NOMO-1 treated with DMSO at 0.1 percent for 48 hours (cell line): ENCODE measurements around the gene CTRB2.
"Not testable (repeated sequence)": the region's sequence is repeated elsewhere in the genome, so short reads cannot be mapped to it uniquely, and the experiment has no call there.

Experiments
- DNase-seq: peaks from one replicate; lab custom pipeline; 2025; ENCODE audit not compliant: unreplicated experiment; lab: John Stamatoyannopoulos, UW

The CTRB2 gene

DNA sequence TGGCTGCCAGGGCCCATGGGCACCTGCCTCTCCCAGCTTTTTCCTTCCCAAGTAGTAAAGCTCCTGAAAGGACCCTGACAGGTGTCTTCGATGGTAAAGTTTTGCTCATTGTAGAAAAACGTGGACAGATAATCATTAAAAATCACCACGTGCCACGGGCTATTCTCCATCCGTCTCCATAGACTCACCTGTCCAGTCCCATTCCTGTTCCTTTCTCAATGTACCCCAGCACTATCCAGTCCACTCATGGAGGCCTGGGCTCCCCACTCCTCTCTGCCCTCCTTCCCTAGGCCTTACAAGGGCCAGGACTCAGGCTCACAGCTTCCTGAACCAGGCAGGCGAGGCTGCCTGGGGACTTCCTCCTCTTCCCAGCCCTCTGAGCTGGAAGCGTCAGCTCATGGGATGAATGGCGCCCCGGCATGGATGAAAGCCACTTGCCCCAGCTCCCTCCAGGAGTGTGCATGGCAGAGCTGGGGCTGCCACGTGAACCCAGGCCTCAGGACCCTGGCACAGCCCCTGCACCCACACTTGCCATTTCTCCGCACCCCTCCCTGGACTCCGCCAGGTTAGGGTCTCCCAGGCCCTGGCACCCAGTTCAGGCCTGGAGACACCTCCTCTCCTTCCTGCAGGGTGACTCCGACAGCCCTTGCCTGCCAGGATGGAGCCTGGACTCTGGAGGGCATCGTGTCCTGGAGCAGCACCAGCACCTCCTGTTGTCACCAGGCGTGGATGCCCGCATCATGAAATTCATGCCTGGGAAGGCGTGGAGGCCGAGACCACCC lies 20.6 kb upstream of the CTRB2 start:
- DNase-seq, result no peak

DNA sequence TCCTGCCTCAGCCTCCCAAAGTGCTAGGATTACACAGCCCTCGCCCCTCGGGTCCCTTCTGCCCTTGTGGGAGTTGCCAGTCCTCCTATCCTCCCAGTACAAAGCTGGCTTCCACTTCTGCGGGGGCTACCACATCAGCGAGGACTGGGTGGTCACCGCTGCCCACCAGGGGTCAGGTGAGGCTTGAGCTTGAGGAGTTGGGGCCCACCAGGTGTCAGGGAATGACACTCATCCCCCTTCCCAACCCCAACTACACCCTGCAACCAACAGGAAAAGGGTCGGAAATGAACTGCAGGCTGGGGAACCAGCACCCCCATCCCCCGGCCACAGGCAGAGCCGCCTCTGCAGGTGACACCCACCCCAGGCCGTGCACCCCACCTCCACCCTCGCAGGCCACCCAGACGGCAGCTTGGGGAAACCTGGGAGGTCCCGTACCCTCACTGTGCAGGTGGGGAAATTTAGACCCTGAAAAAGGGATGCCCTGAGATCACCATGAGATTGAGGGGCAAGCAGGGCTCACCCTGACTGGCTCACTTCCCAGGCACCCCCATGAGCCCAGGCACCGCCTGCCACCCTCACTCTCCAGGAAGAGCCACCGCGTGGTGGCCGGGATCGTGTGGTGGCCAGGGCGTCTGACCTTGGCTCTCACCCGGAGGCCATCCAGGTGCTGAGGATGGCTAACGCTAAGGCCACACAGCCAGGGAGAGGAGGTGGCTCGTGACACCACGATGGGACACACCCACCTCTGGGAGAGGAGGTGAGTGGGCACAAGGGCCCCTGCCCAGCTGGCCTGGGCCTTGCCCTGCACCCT lies 19.8 kb upstream of the CTRB2 start:
- DNase-seq, result no peak

DNA sequence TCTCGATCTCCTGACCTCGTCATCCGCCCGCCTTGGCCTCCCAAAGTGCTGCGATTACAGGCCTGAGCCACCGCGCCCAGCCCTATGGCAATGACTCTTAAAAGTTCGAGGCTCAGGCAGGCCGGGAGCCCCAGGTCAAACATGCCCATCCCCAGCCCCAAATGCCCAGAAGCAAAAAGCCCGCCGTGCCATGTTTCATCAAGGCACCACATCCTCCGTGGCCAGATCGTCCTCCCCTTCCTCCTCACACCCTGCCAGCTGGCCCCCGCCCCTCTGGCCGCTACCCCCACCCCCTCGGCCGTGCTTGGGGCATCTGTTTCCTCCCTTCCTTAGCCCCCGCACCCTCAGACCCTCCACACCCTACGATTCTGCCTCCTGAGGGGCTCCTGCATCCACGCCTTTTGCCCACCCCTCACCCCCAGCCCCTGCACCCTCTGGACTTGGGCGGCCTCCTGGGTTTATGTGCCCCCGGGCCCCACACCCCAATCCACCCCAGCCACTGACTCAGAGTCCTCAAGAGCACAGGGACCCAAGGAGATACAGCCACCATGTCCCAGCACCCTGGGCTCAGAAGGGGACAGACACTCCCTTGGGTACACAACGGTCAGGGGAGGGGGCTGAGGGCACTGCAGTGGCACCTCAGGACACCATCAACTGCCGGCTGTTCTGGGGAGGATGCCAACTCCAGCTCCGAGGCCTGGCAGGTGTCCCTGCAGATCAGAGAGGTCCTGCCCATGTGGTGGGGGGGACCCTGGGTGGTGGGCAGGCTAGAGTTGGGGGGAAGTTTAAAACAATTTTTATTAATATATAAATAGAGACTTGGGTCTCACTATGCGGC lies 18.9 kb upstream of the CTRB2 start:
- no peak for DNase-seq

DNA sequence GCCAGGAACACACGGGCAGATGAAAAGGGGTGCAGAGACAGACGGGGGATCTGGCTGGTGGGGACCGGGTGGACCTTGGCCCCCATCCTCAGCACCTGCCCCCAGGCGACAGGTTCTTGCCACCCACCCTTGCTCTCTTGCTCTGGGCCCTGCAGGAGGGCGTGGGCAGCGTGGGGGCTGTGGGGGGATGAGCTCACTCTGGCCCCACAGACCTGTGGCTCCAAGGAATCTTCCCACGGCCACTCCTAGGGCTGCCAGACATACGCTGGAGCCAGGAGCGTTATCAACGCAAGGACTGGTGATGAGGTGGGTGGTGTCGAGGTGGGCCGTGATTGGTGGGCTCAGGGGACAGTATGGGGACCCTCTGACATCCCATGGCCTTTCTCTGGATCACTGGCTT lies 18.1 kb upstream of the CTRB2 start:
- DNase-seq, result no peak

DNA sequence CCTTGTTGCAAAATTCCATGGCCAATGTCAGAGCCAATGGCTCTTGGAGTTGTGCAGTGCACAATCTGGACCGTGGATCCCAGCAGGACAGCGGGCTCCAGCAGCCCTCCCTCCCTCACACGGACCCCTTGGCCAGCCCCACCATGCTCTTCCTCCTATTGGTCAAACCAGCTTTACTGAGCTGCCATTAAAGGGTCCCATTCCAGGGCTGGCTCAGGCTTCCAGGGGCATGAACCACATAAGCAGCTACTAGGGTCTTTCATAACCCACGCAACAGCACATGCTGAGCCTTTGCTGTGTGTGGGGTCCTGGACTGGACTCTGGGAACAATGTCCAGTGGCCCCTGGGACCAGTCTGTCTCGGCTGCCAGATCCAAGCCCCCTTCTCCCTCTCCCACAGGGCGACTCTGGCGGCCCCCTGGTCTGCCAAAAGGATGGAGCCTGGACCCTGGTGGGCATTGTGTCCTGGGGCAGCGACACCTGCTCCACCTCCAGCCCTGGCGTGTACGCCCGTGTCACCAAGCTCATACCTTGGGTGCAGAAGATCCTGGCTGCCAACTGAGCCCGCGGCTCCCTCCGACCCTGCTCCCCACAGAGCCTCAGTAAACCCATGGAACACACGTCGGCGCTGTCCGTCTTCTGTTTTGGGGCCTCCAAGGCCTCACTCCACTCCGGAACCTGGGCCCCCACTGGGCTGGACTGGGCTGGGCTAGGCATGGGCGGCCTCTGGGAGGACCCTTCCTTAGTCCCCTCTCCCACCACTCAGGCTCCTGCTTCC lies 17.5 kb upstream of the CTRB2 start:
- DNase-seq, result no peak

DNA sequence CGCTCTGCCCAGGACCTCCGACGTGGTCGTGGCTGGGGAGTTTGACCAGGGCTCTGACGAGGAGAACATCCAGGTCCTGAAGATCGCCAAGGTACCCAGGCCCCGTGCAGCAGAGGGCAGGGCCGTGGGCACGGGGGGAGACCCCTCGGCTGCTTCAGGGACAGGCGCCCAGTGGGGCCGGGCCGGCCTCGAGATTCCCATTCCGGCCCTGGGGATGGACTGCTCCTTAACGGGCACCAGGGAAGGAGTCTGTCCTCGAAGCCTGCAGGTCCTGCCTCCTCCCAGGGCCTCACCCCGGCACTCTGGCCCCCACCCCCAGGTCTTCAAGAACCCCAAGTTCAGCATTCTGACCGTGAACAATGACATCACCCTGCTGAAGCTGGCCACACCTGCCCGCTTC lies 16.2 kb upstream of the CTRB2 start:
- not testable (repeated sequence) for DNase-seq

DNA sequence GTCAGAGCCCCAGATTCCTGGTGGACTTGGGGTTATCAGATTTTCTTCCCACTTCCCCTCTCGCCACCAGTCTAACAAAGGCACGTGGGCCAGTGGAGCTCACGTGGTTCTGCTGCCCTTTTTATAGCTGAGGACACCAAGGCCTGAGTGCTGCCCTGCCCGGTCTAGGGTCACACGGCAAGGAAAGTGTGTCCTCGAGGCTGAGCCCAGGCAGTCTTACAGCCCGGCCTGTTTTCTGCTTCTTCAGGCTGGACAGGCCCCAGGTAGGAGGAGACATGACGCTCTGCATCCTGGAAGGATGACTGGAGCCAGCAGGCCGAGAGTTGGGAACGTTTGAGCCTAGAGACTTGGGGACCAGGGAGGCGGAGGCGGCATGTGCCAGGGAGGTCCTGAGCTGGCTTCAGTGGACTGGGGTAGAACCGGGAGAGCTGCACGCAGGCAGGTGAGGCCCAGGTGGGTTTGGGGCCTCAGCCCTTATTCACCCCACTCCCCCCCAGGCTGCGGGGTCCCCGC lies 15.4 kb upstream of the CTRB2 start:
- no peak for DNase-seq

DNA sequence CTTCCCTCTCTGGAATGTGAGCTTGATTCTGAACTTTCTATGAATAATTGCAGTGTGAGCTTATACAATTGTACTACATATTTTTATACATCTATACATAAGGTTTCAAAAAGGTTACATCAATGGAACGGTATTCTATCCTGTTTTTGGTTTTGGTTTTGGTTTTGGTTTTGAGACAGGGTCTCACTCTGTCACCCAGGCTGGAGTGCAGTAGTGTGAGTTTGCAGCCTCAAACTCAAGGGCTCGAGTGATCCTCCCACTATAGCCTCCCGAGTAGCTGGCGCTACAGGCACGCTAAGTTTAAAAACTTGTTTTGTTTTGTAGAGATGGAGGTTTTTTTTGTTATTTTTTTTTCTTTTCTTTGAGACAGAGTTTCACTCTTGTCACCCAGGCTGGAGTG lies 12.9 kb upstream of the CTRB2 start:
- DNase-seq, result no peak

DNA sequence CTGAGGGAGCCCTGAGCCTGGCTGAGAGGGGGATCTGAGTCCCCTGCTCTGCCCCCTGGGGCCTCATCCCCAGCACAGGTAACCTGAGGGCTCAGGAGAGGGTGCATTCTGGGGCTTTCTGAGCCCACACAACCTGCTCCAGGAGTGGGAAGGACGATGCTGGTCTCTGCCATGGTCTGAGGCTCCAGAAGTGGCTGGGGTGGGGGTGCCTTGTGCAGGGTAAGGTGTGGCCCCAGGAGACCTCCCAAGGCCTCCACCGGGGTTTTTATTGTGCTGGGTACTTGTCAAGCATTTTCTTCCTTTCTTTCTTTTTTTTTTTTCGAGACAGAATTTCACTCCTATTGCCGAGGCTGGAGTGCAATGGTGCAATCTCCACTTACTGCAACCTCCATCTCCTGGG lies 12.1 kb upstream of the CTRB2 start:
- no peak for DNase-seq

DNA sequence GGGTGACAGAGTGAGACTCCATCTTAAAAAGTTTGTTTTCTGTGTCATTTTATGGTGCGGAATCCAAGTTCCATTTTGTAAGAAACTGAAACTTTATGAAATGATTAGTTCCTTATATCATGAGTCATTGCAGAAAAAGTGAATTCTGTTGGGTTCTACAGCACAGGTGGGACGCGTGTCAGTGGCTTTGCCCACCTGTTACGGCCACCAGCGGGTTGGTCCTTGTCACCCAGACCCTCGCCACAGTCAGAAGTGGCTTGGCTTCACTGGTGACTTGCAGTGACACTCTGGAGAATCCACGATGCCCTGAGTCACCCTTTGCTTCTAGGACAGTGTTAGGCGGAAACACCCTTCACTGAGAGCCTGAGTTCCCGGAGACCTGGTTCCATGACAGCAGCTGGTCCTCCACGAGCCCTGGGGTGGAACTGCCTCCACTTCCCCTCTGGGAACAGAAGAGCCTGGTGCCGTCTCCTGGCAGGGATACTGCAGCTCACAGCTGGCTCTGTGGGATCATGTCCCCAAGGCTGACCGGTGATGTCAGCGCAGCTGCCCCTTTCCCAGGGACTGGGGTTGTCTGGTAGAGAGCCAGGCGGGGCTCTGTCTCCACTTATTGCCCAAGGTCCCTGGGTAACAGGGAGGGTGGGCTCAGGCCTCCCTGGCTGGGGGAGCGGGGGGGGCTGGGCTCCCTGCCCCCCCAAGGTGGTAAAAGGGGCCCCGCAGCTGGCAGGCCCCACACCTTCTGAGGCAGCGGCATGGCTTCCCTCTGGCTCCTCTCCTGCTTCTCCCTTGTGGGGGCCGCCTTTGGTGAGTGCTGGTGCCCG lies 11.5 kb upstream of the CTRB2 start, which contains the start of gene CTRB1:
Gene CTRB1 (plus strand): TSS at position 733 of the 821 bp plus-strand sequence. CDS start 20 bp downstream, at position 753.
- no peak for DNase-seq

DNA sequence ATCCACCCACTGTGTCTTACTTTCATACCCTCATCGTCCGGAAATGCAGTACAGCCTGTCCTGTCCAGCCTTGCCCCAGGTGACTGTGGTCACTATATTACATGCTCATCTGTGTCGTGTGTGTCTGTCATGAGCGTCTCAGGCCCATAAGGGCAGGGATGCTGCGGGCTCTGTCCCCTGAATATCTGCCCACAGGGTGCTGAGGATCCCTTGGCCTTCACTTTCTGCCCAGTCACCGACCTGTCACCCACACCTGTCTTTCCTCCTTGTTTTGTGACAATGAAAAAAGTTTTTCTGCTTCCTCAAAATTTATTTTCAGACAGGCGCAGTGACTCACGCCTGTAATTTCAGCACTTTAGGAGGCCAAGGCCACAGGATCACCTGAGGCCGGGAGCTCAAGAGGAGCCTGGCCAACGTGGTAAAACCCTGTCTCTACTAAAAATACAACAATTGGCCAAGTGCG lies 10.5 kb upstream of the CTRB2 start:
- DNase-seq, result no peak

DNA sequence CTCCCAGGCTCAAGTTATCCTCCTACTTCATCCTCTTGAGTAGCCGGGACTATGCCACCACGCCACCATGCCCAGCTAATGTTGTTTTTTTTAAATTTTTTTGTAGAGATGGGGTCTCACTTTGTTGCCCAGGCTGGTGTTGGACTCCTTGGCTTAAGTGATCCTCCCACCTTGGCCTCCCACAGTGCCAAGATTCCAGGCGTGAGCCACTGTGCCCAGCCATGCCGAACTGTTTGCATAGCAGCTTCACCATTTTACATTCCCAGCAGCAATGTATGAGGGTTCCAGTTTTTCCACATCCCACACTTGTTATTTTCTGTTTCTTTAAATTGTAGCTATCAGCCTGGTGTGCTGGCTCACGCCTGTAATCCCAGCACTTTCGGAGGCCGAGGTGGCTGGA lies 9.6 kb upstream of the CTRB2 start:
- DNase-seq, result no peak

DNA sequence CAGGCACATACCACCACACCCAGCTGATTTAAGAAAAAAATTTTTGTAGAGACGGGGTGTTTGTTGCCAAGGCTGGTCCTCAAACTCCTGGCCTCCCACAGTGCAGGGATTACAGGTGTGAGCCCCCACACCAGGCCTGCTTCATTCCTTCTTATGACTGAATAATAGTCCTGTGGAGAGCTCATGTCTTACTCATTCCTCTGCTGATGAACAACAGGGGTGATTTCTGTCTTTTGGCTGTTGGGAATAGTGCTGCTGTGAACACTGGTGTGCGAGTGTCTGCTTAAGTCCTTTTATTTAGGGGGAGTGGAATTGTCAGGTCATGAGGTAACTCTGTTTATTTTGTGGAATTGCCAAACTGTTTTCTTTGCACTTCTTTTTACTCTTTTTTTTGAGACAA lies 9.2 kb upstream of the CTRB2 start:
- DNase-seq, result no peak

DNA sequence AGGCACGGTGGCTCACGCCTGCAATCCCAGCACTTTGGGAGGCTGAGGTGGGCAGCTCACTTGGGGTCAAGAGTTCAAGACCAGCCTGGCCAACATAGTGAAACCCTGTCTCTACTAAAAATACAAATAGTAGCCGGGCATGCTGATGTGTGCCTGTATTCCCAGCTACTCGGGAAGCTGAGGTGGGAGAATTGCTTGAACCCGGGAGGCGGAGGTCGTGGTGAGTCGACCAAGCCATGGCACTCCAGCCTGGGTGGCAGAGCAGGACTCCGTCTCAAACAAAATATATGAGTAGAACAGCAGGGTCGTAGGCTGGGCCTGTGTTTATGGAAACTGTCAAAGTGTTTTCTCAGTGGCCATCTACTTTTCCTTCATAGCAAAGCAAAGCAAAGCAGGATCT lies 4.3 kb upstream of the CTRB2 start:
- DNase-seq, result not testable (repeated sequence)

DNA sequence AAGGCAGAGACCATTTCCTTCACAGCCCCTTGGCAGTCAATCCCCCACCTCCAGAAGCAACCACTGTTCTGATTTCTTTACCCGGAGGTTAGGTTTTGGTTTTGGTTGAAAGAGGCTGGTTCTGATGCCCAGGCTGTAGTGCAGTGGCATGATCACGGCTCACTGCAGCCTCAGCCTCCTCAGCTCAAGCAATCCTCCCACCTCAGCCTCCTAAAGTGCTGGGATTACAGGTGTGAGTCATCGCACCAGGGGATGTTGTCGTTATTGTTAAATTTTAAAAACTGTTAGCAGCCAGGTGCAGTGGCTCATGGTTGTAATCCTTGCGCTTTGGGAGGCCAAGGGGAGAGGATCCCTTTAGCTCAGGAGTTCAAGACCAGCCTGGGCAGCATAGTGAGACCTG lies 3.0 kb upstream of the CTRB2 start:
- no peak for DNase-seq

DNA sequence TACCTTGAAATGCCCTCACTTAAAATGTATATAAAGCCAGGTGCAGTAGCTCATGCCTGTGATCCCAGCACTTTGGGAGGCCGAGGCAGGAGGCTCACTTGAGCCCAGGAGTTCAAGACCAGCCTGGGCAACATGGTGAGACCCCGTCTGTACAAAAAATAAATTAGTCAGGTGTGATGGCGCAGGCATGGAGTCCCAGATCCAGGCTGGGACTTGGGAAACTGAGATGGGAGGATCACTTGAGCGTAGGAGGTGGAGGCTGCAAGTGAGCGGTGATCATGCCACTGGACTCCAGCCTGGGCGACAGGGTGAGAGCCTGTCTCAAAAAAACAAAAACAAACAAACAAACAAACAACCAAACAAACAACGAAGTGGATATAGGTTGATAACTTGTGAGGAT lies 2.6 kb upstream of the CTRB2 start:
- DNase-seq, result not testable (repeated sequence)

DNA sequence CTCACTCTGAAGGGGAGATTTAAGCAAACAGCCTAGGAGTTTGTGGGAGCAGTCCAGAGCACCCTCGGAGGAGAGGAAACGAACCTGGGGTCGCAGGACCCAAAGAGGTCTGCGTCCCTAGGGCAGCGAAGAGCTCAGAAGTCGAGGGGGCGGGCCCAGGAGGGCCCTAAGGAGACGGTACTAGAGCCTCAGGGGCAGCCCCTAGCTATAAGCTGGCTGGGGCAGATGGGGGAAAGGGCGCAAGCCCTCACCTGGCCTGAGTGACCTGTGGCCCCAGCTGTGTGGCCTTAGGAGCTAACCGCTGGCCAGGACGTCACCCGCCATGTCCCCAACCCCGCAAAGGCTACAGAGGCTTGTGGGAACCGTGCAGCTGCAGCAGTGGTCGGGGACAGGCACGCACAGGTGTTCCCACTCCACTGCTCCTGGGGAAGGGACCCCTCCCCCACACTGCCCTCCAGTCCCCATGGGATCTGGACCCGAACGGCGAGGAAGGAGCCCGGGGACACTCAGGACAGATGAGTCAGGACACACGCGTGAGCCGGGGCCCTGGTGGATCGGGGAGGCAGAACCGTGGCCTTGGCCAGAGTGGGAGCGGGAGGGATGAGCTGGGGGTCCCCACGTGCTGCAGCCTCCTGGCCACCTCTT lies 2.0 kb upstream of the CTRB2 start:
- no peak for DNase-seq

DNA sequence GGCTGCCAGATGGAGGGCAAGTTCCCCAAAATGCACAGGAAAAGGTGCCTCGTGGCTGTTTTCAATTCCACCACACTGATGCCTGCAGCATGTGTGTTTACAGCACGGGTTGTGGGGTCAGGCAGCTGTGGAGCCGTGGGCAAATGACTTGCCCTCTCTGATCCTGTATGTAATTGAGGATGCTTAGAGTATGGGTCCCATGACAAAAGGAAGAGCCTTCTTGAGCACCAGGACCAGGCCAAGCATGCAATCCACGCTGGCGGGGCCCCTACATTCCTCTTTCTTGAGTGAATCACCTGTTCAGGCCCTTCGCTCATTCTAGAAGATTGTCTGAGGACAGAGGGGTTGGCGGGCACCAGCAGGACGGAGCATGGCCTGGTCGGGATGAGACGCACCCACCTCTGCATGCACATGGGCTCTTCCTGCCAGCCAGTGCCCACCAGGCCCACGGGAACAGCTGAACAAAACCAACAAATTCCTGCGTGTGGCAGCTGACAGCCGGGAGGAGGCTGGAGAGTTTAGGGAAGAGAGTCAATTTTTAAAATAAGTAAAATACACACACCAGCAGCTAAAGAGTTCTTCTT lies 1.4 kb upstream of the CTRB2 start:
- no peak for DNase-seq

DNA sequence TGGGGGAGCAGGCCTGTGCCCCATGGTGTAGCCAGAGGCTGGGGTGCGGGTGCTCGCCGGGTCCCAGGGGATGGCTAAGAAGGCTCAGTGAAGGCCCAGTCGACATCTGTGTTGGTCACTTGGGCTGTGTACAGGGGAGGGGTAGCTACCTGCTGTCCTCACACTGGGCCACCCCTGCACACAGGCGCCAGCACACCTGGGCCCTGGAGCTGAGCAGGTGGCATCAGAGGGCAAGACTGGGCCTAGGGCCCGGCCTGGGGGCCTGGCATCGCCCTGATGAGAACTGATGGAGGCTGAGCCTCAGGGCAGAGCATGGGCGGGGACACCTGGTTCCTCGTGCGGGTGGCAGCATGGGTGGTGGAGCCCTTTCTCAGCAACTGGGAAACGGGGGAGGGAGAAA lies 870 bp upstream of the CTRB2 start:
- DNase-seq, result no peak
